Gastroesophageal sphincter (tissue), 4 donors: ENCODE data around the gene NOS3. TPM values are rescaled to one million over a fixed set of nuclear protein-coding genes. Genes with fewer than 3 reads are reported as not detected.

Experiments used
- ATAC-seq: fragments of 150-250 bp; one replicate; pipeline ENCODE4 v1.9.1; 2016; ENCODE audit warnings: mild to moderate bottlenecking, moderate library complexity
- H3K27ac ChIP-seq, 4 donors: fragments of 200-600 bp; sonication (generic) in 3 of 4; 1 replicate in 3 of 4; 2 replicates in 1 of 4; pipeline ENCODE4 v1.5.1; 2016 to 2019
- H3K27me3 ChIP-seq: fragments of 200-600 bp; sonication (generic); one replicate; pipeline ENCODE4 v1.5.1; 2019
- H3K36me3 ChIP-seq, 2 donors: fragments of 200-600 bp; sonication (generic); one replicate each; pipeline ENCODE4 v1.5.1; 2019; ENCODE audit warnings: control low read depth in 1 of 2
- H3K4me1 ChIP-seq, 3 donors: fragments of 200-600 bp; sonication (generic); 1 replicate in 2 of 3; 2 replicates in 1 of 3; pipeline ENCODE4 v1.5.1; 2016 to 2019; ENCODE audit warnings: control low read depth in 2 of 3
- H3K4me3 ChIP-seq, 2 donors: fragments of 200-600 bp; sonication (generic); one replicate each; pipeline ENCODE4 v1.5.1; 2019; ENCODE audit warnings: mild to moderate bottlenecking in 1 of 2, moderate library complexity in 1 of 2
- H3K9me3 ChIP-seq, 3 donors: fragments of 200-600 bp; sonication (generic); one replicate each; pipeline ENCODE4 v1.5.1; 2017 to 2019; ENCODE audit warnings: control low read depth in 2 of 3
- CTCF ChIP-seq, 4 experiments: fragments of 200-600 bp in 2 of 4; fragments of 450-650 bp in 2 of 4; sonication (generic) in 1 of 4; IDR thresholded peaks; one replicate each; pipeline ENCODE4 v1.5.1; 2017 to 2019; ENCODE audit warnings: antibody characterized with exemption in 4 of 4, mild to moderate bottlenecking in 2 of 4, moderate library complexity in 2 of 4
- EP300 ChIP-seq: sonication (generic); formaldehyde crosslinking; IDR thresholded peaks from one replicate; pipeline ENCODE4 v1.6.1; 2017; ENCODE audit warnings: antibody characterized with exemption, mild to moderate bottlenecking
- POLR2A ChIP-seq, 2 donors: fragments of 450-650 bp; IDR thresholded peaks; one replicate each; pipeline ENCODE4 v1.6.1; 2017; ENCODE audit warnings: antibody characterized with exemption in 2 of 2, mild to moderate bottlenecking in 2 of 2, moderate library complexity in 1 of 2
- POLR2AphosphoS5 ChIP-seq: sonication (generic); formaldehyde crosslinking; IDR thresholded peaks from one replicate; pipeline ENCODE4 v1.6.1; 2017; ENCODE audit warnings: antibody characterized with exemption
- WGBS, 2 donors: methylation state at CpG; one replicate each; pipeline ENCODE4 v1.1.5; 2018; ENCODE audit warnings: low coverage in 1 of 2; 5-methylcytosine and 5-hydroxymethylcytosine counted together
- total RNA-seq, 4 donors: library from RNA; depleted of rRNA; stranded (reverse); fragments of >200 nt; gene quantifications; one replicate each; pipeline ENCODE4 v1.1.0, GENCODE V29; 2016

Gene NOS3
- total RNA-seq, 4 donors from 2014 or later: 6.8 to 29.4 (median 13.5) TPM

DNA sequence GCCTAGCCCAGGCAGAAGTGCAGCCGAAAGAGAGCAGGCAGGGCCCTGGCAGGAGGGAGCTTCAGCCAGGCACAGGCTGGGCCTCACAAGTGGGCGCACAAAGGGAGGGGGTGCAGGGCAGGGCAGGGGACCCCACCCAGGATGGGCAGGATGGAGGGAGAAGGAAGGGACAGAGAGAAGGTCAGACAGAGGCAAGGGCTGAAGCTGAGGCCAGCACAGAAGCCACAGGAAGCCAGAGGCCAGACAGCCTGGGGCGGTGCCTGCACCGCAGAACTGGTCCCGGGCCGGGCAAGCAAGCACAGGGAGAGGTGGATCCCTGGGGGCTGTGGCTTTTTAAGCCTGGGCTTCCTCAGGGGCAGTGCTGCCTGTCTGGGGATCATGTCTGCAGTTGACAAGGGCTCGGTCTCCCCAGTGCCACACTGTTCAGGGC is 16.7 kb downstream of the NOS3 start:
- H3K4me1 ChIP-seq: peaks cover 0 to 38% (median 0%) of the 10 kb centered on the region in 3 donors
- H3K27ac ChIP-seq: peak overlapping the region in 1 of 4 donors; percentile 26
- 56 to 59% methylated on average over 5 to 6 of the region's 7 CpGs for WGBS, 2 donors
- H3K9me3 ChIP-seq: no peaks in the 10 kb centered on the region
- no peak overlapping the region for H3K4me3 ChIP-seq
- peak; percentile 34 for ATAC-seq
- H3K27me3 ChIP-seq: peaks cover 46% of the 10 kb centered on the region
- H3K36me3 ChIP-seq: no peaks in the 10 kb centered on the region
- TF ChIP-seq CTCF (IDR thresholded peaks at IDR 0.05): no peak
- no peak for TF ChIP-seq EP300
- TF ChIP-seq POLR2AphosphoS5: no peak
- TF ChIP-seq POLR2A (IDR thresholded peaks at IDR 0.05): no peak

DNA sequence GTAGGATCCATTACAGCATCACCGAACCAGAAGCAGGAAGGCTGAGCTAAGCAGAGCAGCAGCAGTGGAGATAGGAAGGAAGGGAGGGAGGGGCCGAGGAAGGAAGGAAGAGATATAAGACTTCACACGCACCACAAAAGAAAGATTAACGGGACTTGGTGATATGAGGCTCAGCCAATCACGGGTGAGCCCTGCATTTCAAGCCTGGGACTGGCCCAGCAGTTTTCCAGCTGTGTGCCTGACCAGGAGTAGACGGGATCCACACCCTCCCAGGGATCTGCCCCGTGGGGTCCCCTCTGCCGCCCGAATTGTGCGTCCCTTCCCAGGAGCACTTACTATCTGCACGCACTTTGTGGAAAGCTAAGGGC is 17.3 kb downstream of the NOS3 start:
- H3K9me3 ChIP-seq: no peaks in the 10 kb centered on the region
- peak overlapping the region in 1 of 4 donors; percentile 18 for H3K27ac ChIP-seq
- H3K4me1 ChIP-seq: peaks cover 0 to 43% (median 4%) of the 10 kb centered on the region in 3 donors
- peaks cover 52% of the 10 kb centered on the region for H3K27me3 ChIP-seq
- ATAC-seq: no peak
- WGBS, 2 donors: 40 to 52% methylated on average over 5 to 9 of the region's 11 CpGs
- no peaks in the 10 kb centered on the region for H3K36me3 ChIP-seq
- no peak for TF ChIP-seq CTCF (IDR thresholded peaks at IDR 0.05)
- no peak for TF ChIP-seq EP300
- no peak for TF ChIP-seq POLR2A (IDR thresholded peaks at IDR 0.05)
- TF ChIP-seq POLR2AphosphoS5: no peak
- peak overlapping the region in 1 of 2 donors; percentile 14 for H3K4me3 ChIP-seq

DNA sequence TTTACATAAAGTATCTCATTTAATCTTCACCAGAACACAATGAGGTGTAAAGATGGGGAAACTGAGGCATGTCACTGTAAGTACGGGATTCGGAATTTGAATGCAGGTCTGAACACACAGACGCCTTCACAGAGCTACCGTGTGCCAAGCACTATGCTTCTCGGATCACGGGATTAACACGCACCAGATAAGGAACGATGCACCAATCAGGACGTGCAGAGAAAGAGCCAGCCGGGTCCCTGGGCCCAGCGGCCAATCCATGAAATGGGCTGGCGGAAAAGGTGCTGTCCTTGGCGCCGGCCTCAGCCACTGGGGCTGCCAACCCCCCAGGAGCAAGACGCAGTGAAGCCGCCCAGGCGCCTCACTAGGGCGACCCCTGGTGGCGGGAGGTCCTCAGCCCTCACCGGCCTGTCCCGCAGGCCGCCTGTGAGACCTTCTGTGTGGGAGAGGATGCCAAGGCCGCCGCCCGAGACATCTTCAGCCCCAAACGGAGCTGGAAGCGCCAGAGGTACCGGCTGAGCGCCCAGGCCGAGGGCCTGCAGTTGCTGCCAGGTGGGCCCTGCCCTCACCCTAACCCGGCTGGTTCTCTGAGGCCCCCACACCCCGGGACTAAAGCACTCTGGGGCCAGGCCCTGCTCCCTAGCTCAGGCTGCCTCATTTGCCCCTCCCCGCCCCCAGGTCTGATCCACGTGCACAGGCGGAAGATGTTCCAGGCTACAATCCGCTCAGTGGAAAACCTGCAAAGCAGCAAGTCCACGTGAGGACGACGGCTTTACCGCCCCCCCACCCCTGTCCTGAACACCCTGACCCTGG is 17.9 kb downstream of the NOS3 start:
- no peak for TF ChIP-seq POLR2AphosphoS5
- TF ChIP-seq CTCF (IDR thresholded peaks at IDR 0.05): peak in 3 of 4 experiments; percentile 55 to 81 (median 55)
- H3K36me3 ChIP-seq: no peaks in the 10 kb centered on the region
- H3K4me3 ChIP-seq: peak overlapping the region in 1 of 2 donors; percentile 14
- peaks cover 0 to 49% (median 10%) of the 10 kb centered on the region in 3 donors for H3K4me1 ChIP-seq
- peaks cover 58% of the 10 kb centered on the region for H3K27me3 ChIP-seq
- peak; percentile 49 for ATAC-seq
- no peaks in the 10 kb centered on the region for H3K9me3 ChIP-seq
- peak overlapping the region in 1 of 4 donors; percentile 18 for H3K27ac ChIP-seq
- WGBS, 2 donors: 57 to 61% methylated on average over 6 to 14 of the region's 40 CpGs

DNA sequence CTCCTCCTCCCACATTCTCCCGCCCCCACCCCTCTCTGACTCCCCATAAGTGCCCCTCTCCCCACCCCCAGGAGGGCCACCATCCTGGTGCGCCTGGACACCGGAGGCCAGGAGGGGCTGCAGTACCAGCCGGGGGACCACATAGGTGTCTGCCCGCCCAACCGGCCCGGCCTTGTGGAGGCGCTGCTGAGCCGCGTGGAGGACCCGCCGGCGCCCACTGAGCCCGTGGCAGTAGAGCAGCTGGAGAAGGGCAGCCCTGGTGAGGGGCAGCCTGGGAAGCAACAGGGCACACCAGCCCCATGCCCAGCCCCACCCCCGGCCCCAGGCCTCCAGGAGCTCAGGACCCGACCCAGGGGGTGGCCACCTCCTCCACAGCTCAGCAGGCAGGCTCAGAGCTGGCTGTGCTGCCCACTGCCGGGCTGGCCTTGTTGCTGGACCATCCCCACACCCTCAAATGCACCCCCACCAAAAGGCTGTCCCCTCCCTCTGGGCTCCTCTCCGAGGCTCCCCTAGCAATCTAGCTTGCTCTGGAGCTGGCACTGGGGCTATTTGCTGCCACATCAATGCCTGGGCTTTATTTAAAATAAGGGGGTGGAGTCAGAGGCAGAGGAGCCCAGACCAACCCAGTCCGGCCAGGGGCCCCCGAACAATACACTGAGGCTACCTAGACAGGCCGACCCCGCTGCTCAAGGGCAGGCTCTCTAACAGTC is 18.7 kb downstream of the NOS3 start:
- H3K27me3 ChIP-seq: peaks cover 66% of the 10 kb centered on the region
- no peaks in the 10 kb centered on the region for H3K36me3 ChIP-seq
- H3K9me3 ChIP-seq: no peaks in the 10 kb centered on the region
- no peak for ATAC-seq
- H3K4me3 ChIP-seq: no peak overlapping the region
- no peak for TF ChIP-seq POLR2AphosphoS5
- no peak for TF ChIP-seq CTCF (IDR thresholded peaks at IDR 0.05)
- no peak for TF ChIP-seq POLR2A (IDR thresholded peaks at IDR 0.05)
- no peak for TF ChIP-seq EP300
- no peak overlapping the region for H3K27ac ChIP-seq
- no CpG with 5 or more reads among the region's 22 CpGs for WGBS, 2 donors
- peaks cover 0 to 57% (median 14%) of the 10 kb centered on the region in 3 donors for H3K4me1 ChIP-seq

GRCh38 chr7:151010037-151010306 is 19.2 kb downstream of the NOS3 start:
- H3K9me3 ChIP-seq: no peaks in the 10 kb centered on the region
- no peak for ATAC-seq

More at GRCh38 chr7:151010037-151010306, 19.2 kb downstream of the NOS3 start:
- H3K27ac ChIP-seq: no peak overlapping the region
- no peak overlapping the region for H3K4me3 ChIP-seq
- H3K36me3 ChIP-seq: no peaks in the 10 kb centered on the region
- TF ChIP-seq POLR2A (IDR thresholded peaks at IDR 0.05) (no peak), POLR2AphosphoS5 (no peak), CTCF (IDR thresholded peaks at IDR 0.05) (no peak), EP300 (no peak)
- peaks cover 71% of the 10 kb centered on the region for H3K27me3 ChIP-seq
- peaks cover 0 to 57% (median 14%) of the 10 kb centered on the region in 3 donors for H3K4me1 ChIP-seq
- WGBS, 2 donors: no CpG with 5 or more reads among the region's 7 CpGs
